Subcutaneous abdominal adipose tissue (tissue), 5 donors: ENCODE data around the gene MMD.

ENCODE experiments used
- H3K27ac ChIP-seq: one replicate; pipeline ENCODE4 v1.7.0; 2013; ENCODE audit warnings: low read depth, mild to moderate bottlenecking, inconsistent platforms, low read length, moderate library complexity
- H3K27me3 ChIP-seq, 5 donors: one replicate each; pipeline ENCODE4 v1.7.0; 2013; ENCODE audit warnings: low read length in 5 of 5, inconsistent platforms in 1 of 5; ENCODE audit not compliant: control insufficient read depth in 5 of 5, insufficient read depth in 4 of 5
- H3K36me3 ChIP-seq, 5 donors: one replicate each; pipeline ENCODE4 v1.7.0; 2013; ENCODE audit warnings: low read length in 5 of 5; ENCODE audit not compliant: control insufficient read depth in 5 of 5, insufficient read depth in 5 of 5
- H3K4me1 ChIP-seq, 5 donors: one replicate each; pipeline ENCODE4 v1.7.0; 2013; ENCODE audit warnings: low read length in 5 of 5, mild to moderate bottlenecking in 3 of 5, moderate library complexity in 1 of 5; ENCODE audit not compliant: control insufficient read depth in 5 of 5, insufficient read depth in 5 of 5
- H3K4me3 ChIP-seq, 5 donors: one replicate each; pipeline ENCODE4 v1.7.0; 2013; ENCODE audit warnings: low read length in 5 of 5, low read depth in 1 of 5
- H3K9ac ChIP-seq, 5 donors: one replicate each; pipeline ENCODE4 v1.7.0; 2013; ENCODE audit warnings: low read length in 5 of 5, mild to moderate bottlenecking in 4 of 5, moderate library complexity in 3 of 5
- H3K9me3 ChIP-seq, 5 donors: one replicate each; pipeline ENCODE4 v1.7.0; 2013; ENCODE audit warnings: low read length in 5 of 5; ENCODE audit not compliant: control insufficient read depth in 5 of 5
- donor health status: healthy.
- donor health status: healthy.
- donor health status: healthy.
- donor health status: healthy.
- donor health status: healthy.

Gene MMD

DNA sequence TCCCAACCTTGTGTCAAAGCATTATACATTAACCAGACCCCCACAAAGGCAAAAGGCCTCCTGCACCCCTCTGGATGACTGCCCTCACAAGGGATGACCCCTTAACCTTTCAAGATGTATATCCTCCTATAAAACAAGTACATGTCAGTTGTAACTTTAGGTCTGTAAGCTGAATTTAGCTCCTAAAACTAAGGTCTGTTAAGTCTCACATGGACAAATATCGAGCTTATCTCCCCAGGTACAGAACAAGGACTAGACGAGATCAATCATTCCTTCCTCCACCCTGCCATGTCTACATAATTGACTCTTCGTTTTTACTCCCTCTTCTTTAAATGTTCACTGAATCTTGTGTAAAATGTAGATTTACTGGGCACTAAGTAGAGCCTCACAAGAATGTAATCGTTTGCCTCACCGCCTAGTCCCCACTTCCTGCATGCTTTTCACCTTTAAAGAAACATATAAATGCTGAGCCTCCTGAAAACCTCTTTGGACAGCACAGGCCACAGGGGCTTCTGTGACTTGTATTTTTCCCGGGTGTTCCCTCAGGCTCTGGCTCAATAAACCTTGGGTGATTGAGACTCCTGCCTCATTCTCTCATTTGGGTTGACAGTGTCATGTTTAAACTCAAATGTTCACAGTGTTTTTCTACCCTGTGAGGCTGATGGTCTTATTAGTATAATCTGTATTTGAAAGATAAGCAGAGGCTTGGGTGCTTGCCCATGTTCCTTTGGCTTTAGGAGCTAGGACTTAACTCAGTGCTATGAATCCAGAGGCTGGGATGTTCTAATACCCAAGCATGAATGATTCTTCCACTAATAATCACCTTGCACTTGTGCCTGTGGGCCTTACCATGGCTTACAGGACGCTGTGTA is 37.6 kb downstream of the MMD start:
- no peaks in the 10 kb centered on the region for H3K36me3 ChIP-seq
- H3K4me1 ChIP-seq = peaks cover 0 to 3% (median 0%) of the 10 kb centered on the region in 5 donors
- no peak overlapping the region for H3K27ac ChIP-seq
- H3K9ac ChIP-seq = no peak overlapping the region
- H3K9me3 ChIP-seq = no peaks in the 10 kb centered on the region
- H3K27me3 ChIP-seq = no peaks in the 10 kb centered on the region
- no peak overlapping the region for H3K4me3 ChIP-seq

DNA sequence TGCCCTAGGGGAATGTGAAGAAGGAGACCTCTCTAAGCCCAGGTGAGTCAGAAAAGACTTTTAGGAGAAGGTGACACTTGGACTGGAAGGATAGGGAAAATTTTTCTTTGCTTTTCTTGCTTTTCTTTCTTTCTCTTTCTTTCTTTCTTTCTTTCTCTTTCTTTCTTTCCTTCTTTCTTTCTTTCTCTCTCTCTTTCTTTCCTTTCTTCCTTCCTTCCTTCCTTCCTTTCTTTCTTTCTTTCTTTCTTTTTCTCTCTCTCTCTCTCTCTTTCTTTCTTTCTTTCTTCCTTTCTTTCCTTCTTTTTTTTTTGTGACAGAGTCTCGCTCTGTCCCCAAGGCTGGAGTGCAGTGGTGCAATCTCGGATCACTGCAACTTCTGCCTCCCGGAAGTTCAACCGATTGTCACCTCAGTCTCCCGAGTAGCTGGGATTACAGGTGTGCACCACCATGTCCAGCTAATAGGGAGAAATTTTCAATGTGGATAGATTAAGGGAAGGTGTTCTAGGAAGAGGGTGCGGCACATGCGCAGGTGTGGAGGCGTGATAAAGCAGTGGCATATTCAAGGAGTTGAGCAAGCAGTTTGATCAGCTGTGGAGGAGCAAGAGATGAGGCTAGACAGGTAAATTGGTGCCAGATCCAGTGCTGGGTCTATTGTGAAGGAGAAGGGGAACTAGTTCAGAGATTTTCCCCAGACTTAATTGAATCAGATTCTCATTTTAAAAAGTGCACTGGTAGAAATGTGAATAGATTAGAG is 40.4 kb downstream of the MMD start:
- Histone ChIP-seq H3K9me3 (no peaks in the 10 kb centered on the region), H3K27ac (no peak overlapping the region), H3K4me3 (no peak overlapping the region), H3K9ac (no peak overlapping the region), H3K27me3 (peaks cover 0 to 3% (median 0%) of the 10 kb centered on the region in 5 donors), H3K4me1 (no peaks in the 10 kb centered on the region), H3K36me3 (no peaks in the 10 kb centered on the region)

- H3K27ac ChIP-seq = no peak overlapping the region
- H3K36me3 ChIP-seq = no peaks in the 10 kb centered on the region
- H3K4me1 ChIP-seq = no peaks in the 10 kb centered on the region
- H3K4me3 ChIP-seq = no peak overlapping the region
- peaks cover 0 to 3% (median 0%) of the 10 kb centered on the region in 5 donors for H3K27me3 ChIP-seq
- H3K9ac ChIP-seq = no peak overlapping the region
- no peaks in the 10 kb centered on the region for H3K9me3 ChIP-seq
Observed at GRCh38 chr17:55377671-55378275, 43.9 kb downstream of the MMD start.

GRCh38 chr17:55368706-55369105 is 52.9 kb downstream of the MMD start:
- Histone ChIP-seq H3K36me3 (no peaks in the 10 kb centered on the region), H3K27ac (no peak overlapping the region), H3K4me1 (no peaks in the 10 kb centered on the region), H3K9me3 (no peaks in the 10 kb centered on the region), H3K9ac (no peak overlapping the region), H3K4me3 (no peak overlapping the region), H3K27me3 (no peaks in the 10 kb centered on the region)

- no peak overlapping the region for H3K9ac ChIP-seq
- peaks cover 0 to 4% (median 2%) of the 10 kb centered on the region in 5 donors for H3K9me3 ChIP-seq
- no peaks in the 10 kb centered on the region for H3K4me1 ChIP-seq
- H3K36me3 ChIP-seq = no peaks in the 10 kb centered on the region
- H3K27me3 ChIP-seq = no peaks in the 10 kb centered on the region
- H3K4me3 ChIP-seq = no peak overlapping the region
- H3K27ac ChIP-seq = no peak overlapping the region
Observed at GRCh38 chr17:55366020-55366481, 55.6 kb downstream of the MMD start.

DNA sequence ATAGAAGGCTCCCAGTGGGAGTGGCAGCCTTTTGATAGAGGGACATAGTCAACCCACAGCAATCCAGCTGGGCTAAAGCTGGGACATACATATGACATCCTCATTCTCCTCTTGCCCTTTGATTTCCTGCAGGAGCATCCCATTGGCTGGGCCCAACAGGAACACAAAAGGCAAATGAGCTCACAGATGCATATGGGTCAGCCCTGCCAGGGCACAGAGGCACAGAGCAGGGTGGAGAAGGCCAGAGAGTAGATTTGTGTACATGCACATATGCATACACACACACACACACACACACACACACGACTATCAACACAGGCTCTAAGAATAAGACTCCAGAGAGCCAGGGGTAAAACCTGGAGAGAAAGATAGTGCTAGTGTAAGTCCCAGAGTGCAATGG is 58.6 kb downstream of the MMD start:
- Histone ChIP-seq H3K27ac (no peak overlapping the region), H3K36me3 (no peaks in the 10 kb centered on the region), H3K4me1 (no peaks in the 10 kb centered on the region), H3K9me3 (peaks cover 0 to 8% (median 2%) of the 10 kb centered on the region in 5 donors), H3K4me3 (no peak overlapping the region), H3K27me3 (no peaks in the 10 kb centered on the region), H3K9ac (no peak overlapping the region)

- no peak overlapping the region for H3K4me3 ChIP-seq
- no peak overlapping the region for H3K27ac ChIP-seq
- H3K9ac ChIP-seq = no peak overlapping the region
- H3K4me1 ChIP-seq = peaks cover 0 to 3% (median 0%) of the 10 kb centered on the region in 5 donors
- no peaks in the 10 kb centered on the region for H3K36me3 ChIP-seq
- peaks cover 0 to 8% (median 2%) of the 10 kb centered on the region in 5 donors for H3K9me3 ChIP-seq
- no peaks in the 10 kb centered on the region for H3K27me3 ChIP-seq
Observed at GRCh38 chr17:55360971-55361370, 60.7 kb downstream of the MMD start.

DNA sequence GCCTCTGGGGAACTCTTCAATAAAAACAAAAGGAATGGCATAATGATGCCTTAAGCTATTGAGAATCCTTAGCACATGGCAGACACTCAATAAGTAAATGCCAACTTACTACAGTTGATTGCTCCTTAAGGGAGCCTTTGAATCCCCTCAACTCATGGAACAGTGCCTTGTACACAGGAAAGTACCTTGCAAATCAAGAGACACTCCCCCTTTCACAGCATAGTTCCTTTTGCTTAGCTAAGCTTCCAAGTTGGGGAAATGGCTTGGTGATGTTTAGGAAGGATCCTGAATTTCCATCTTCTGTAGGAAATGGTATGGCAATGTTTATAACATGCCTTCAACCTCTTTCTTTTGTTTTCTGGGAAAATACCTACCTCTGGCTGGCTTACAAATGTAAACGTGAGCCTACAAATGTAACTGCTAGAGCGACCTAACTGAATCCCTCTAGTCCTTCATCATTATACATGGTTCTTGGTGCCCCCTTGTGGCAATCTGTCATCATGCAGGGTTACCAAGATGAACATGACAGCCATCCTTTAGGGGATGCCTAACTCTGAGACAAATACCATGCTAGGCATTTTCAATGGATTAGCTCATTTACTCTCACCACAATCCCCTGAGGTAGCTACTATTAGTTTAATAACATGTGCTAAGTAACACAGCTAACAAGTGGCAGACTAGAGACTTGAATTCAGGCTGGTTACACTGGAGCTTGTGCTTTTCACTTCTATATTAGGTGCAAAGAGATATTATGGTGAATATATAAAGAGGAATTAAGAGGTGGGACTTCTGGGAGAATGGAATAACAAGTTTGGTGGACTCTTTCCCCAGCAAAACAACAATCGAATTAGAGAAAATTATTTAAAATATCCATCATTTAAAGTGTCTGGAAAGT is 65.0 kb downstream of the MMD start:
- Histone ChIP-seq H3K9ac (no peak overlapping the region), H3K27me3 (no peaks in the 10 kb centered on the region), H3K4me1 (peaks cover 0 to 3% (median 0%) of the 10 kb centered on the region in 5 donors), H3K27ac (no peak overlapping the region), H3K4me3 (no peak overlapping the region), H3K36me3 (no peaks in the 10 kb centered on the region), H3K9me3 (peaks cover 0 to 8% (median 2%) of the 10 kb centered on the region in 5 donors)

DNA sequence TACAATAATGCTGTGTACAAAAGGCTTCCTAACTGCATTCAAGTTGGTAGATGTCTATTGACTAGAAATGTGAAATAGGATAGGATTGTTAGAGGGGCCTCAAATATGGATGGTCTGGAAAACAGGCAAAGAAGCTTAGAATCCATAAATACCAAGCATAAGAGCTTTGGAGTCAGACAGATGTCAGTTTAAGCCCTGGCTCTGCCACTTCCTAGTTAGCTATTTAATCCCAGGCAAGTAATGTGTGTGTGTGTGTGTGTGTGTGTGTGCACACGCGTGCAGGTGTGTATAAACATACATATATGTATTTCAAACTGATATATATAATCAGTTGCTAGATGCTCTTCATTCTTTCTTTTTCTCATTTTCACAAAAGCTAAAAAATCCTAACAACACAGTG is 66.7 kb downstream of the MMD start:
- Histone ChIP-seq H3K4me1 (peaks cover 0 to 3% (median 0%) of the 10 kb centered on the region in 5 donors), H3K9ac (no peak overlapping the region), H3K36me3 (no peaks in the 10 kb centered on the region), H3K9me3 (no peaks in the 10 kb centered on the region), H3K27ac (no peak overlapping the region), H3K27me3 (no peaks in the 10 kb centered on the region), H3K4me3 (no peak overlapping the region)
